Endometrial microvascular endothelial cells (primary cell): Measurements from ENCODE around the gene FABP6. TPM values are rescaled to one million over a fixed set of nuclear protein-coding genes. Genes with fewer than 3 reads are reported as not detected.
"Not testable (repeated sequence)": the region's sequence is repeated elsewhere in the genome, so short reads cannot be mapped to it uniquely, and the experiment has no call there.

Experiments used
- in situ Hi-C: cut with HindIII; loops from 2 replicates; pipeline ENCODE4 v1.10.0; 2017; ENCODE audit warnings: low sequenced_read_pairs, low pct_unique_long_range_greater_than_20kb; ENCODE audit errors: inconsistent ontology term
- total RNA-seq: library from RNA; depleted of rRNA; stranded (reverse); fragments of >200 nt; gene quantifications from one replicate; pipeline ENCODE4 v1.2.3, GENCODE V29; 2015; ENCODE audit errors: inconsistent ontology term

Gene FABP6
- total RNA-seq, 1 donor from 2014 or later, result not detected

GRCh38 chr5:160211352-160211751, 18.0 kb upstream of the FABP6 start:
- in situ Hi-C loops, result no loop called here

GRCh38 chr5:160213537-160213936, 15.8 kb upstream of the FABP6 start:
- in situ Hi-C loops, result no loop called here

GRCh38 chr5:160219356-160219755, 9.9 kb upstream of the FABP6 start:
- in situ Hi-C loops, result no loop called here

- in situ Hi-C loops, result no loop called here
These were observed 8.2 kb upstream of the FABP6 start for GRCh38 chr5:160221082-160221481.

GRCh38 chr5:160227012-160227411, 2.3 kb upstream of the FABP6 start:
- in situ Hi-C loops, result no loop called here

GRCh38 chr5:160230686-160231527, 1.6 kb downstream of the FABP6 start:
- in situ Hi-C loops, result no loop called here

GRCh38 chr5:160231783-160232342, 2.6 kb downstream of the FABP6 start:
- in situ Hi-C loops, result no loop called here

- in situ Hi-C loops, result no loop called here
These were observed 3.9 kb downstream of the FABP6 start for GRCh38 chr5:160233215-160233614.

GRCh38 chr5:160235731-160236130, 6.4 kb downstream of the FABP6 start:
- in situ Hi-C loops, result no loop called here

- in situ Hi-C loops, result no loop called here
These were observed 8.3 kb downstream of the FABP6 start for GRCh38 chr5:160237571-160238093.

- in situ Hi-C loops, result no loop called here
These were observed 11.0 kb downstream of the FABP6 start for GRCh38 chr5:160240350-160240749.

GRCh38 chr5:160242145-160242544, 12.8 kb downstream of the FABP6 start:
- in situ Hi-C loops, result no loop called here

GRCh38 chr5:160245506-160246086, 16.3 kb downstream of the FABP6 start:
- in situ Hi-C loops, result no loop called here

- in situ Hi-C loops, result not testable (repeated sequence)
These were observed 20.3 kb downstream of the FABP6 start for GRCh38 chr5:160249570-160249969.

GRCh38 chr5:160250226-160250625, 20.9 kb downstream of the FABP6 start:
- in situ Hi-C loops, result no loop called here

- in situ Hi-C loops, result no loop called here
These were observed 21.5 kb downstream of the FABP6 start for GRCh38 chr5:160250826-160251225.

GRCh38 chr5:160251406-160252155, 22.3 kb downstream of the FABP6 start:
- in situ Hi-C loops, result no loop called here

GRCh38 chr5:160252916-160253315, 23.6 kb downstream of the FABP6 start:
- in situ Hi-C loops, result no loop called here

GRCh38 chr5:160253441-160253840, 24.1 kb downstream of the FABP6 start:
- in situ Hi-C loops, result no loop called here
